ENCODE data around the gene IQCF5.
"Not testable (repeated sequence)": the region's sequence is repeated elsewhere in the genome, so short reads cannot be mapped to it uniquely, and the experiment has no call there.

GRCh38 chr3:51855411-51855810 is 20.0 kb downstream of the IQCF5 start:
- not testable (repeated sequence) for TF ChIP-seq CTCF, POLR2A (IDR thresholded peaks at IDR 0.05)

Data from Peyer's patch (tissue), 4 donors.